Activated naive CD4-positive, alpha-beta T cell treated with Interleukin-2 at 50 U/mL for 16 hours (primary cell): ENCODE data around the gene METTL21A.

Experiments
- DNase-seq: peaks from one replicate; pipeline ENCODE4 v3.0.0-alpha.2; 2020

The METTL21A gene

DNA sequence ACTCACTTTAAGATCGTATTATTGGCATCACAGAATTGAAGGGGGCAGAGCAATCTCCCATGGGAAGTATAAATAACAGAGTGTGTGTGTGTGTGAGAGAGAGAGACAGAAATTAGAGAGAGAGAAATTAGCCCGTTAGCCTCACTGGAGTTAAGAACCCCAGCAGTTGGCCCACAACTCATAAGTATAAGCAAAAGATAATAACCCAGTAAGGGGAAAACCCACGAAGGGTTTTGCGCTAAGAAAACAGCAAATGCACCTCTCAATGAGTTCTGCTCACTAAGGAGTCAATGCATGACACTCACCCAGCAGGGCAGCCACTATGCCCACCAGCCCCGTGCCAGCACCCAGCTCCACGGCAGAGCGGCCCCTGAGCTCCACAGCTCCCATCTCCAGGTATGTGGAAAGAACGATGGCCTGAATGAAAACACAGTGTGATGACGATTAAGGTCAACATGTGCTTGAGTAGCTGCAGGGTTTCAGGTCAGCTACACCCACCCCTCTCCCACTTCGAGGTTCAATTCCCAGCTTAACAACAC is 3.6 kb downstream of the METTL21A start:
- no peak for DNase-seq

DNA sequence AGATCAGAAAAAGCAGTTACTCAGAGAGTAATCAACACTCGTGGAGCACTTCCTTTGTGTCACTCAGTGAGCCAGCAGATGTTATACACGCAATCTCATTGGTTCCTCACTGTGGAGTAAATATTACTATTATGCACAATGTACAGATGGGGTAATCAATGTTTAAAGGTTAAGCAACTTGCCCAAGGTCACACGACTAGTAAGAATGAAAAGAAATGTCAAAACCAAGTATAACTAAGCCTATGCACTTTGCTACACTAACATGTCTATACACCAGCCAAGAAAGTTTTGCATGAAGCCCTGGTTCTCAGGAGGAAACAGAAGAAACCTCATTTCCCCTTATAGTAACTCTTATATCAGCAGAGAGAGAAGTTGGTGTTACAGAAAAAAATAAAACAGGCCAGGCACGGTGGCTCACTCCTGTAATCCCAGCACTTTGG is 5.4 kb downstream of the METTL21A start:
- no peak for DNase-seq

DNA sequence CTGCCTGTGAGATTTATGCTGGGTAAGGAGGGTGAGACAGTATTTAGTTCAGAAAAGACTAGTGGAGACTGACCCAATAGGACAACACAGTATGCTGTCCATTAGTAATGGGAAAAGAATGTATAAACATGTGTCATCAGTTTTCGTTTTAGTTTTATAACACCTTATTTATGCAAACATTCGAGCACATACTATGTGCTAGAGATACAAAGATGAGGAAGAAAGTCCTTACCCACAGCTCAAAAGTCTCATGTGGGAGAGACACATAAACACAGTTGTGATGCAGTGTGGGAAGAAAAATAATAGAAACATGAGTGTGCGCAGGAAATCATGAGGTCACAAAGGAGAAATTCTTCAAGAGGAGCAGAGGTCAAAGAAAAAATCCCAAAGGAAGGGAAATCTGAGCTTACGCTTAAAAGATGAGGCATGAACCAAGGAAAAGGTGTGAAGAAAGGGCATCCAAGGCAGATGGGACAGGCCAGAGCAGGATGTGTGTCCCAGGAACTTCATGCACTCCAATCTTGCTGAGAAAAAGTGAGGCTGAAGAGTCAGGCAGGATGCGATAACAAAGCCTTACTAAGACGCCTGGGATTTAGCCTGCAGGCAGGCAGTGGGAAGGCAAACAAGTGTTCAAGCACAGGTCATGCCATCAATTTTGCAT is 8.1 kb downstream of the METTL21A start:
- DNase-seq = no peak

DNA sequence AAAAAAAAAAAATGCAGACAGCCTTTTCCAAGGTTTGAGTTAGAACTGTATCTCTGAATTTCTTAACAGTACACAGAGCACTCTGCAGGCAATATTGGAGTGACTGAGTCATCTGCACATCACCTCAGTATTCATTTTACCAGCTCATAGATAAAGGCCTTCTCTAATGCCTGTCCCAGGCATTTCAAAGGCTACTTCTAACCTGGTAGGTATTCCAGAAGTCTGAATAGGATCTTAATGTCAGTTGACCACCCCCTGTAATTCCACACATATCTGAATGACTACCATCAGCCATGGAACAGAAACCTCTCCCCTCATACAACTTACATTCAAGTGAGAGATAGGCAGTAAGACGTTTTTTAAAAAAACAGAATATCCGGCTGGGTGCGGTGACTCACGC is 9.0 kb downstream of the METTL21A start:
- DNase-seq = no peak

DNA sequence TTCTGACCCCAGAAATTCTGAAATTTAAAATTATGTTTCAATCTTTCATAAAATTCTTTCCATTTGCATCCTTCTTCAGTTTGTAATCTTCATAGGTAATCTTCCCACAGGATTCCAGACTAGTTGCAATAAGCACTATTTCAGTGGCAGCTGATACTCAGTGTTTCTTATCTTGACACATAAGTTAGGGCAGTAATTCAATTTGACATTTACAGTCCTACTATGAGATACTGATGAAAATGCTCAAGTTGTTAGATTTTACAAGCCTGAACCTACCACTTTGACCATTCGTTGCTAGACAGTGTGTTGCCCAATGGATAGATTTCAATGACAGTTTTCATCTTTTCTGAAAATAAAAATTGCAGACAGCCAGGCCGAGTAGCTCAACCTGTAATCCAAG is 10.4 kb downstream of the METTL21A start:
- no peak for DNase-seq

DNA sequence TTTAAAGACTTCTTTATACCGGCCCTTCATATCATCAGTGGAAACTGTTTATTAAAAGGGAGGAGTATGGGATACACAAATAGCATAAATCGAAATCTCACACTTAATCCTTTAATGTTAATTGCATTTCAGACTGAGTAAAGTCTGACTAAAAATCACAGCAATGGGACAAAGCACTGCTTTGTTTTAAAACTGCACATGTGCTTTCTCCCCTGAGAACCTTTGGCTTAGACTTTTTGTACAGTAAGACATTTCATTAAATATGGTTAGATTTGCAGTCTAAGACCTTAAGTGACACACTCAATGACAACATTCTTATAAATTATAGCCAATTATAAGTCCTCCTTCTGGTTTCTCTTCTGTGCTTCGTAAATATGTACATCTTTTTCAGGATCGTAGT is 12.5 kb downstream of the METTL21A start:
- no peak for DNase-seq

DNA sequence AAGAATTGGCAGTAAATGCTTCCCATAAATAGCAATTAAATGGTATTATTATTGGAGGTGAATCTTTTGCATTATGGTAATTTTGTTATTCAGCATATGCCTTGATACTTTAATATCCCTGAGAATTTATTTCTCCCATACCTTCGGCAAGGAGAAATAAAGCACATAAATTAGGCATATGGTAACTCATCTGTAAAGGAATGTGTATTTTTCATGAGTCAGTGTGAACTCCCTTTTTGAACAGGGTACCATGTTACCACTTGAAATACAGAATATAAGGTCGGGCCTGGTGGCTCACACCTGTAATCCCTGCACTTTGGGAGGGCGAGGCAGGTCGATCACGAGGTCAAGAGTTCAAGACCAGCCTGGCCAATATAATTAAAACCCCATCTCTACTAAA is 18.4 kb downstream of the METTL21A start:
- no peak for DNase-seq

DNA sequence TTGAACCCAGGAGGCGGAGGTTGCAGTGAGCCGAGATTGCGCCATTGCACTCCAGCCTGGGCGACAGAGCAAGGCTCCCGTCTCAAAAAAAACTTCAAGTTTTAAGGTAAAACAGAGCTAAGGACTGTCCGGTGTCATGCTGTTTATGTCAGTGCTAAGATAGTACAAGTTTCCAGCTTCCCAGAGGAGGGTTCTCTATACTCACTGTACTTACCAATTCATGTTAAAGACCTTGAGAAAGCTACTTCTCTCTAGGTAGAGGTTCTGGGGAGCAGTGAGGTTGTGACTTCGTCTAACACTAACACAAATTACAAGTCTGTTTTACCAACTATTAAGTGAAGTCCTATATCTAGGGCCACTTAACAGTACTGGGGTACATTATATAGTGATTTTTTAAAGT is 18.8 kb downstream of the METTL21A start:
- no peak for DNase-seq

DNA sequence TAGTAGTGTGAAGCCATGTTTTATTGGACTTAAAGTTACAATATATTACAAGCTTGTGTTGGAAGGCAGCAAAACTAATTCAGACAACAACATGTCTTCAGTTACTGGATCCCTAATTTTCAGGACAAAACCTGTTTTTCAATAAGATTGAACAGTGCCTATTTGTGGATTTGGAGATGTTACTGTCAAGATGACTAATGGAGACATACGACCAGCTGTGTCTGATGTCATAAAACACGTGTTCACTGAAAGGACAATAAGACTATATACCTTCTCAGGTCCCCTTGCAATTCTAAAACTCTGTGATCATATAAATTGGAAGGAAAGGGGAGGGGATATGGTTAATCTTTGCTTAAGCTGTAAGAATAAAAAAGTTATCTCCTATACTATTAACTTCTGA is 21.7 kb downstream of the METTL21A start:
- DNase-seq = no peak

DNA sequence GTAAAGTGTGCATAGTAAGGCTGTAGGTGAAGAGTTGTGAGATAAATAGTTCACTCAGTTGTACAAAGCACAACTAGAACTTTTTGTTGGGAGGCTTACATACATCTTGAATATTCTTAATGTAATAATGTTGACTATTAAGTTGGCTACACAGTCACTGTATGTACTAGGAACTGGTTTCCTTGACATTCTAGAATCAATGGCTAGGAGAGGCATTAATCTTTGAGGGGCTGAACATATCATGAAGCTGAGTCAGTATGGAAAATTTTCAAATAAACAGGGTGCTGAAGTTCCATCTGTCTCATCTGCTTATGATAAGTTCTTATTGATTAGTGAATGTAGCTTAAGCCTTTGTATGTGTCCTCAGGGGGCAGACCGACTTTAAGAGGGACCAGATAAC is 23.4 kb downstream of the METTL21A start:
- DNase-seq = no peak

DNA sequence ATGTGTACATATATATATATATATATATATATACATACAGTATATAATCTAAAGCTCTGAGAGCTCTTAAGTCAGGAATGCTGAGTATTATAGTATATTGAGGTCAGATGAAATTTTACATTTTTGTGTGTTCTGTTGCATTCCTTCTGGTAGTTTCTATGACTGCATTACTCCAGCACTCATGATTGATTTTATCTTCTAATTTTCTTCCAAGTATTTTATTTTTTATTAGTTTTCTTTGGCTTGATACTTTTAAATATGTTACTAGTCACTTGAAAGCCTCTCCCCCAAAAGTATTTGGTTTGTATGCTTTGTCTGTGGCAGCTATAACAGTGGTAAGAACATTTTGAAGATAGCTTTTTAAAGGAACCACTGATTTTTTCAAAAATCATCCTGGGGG is 25.0 kb downstream of the METTL21A start:
- DNase-seq = no peak

DNA sequence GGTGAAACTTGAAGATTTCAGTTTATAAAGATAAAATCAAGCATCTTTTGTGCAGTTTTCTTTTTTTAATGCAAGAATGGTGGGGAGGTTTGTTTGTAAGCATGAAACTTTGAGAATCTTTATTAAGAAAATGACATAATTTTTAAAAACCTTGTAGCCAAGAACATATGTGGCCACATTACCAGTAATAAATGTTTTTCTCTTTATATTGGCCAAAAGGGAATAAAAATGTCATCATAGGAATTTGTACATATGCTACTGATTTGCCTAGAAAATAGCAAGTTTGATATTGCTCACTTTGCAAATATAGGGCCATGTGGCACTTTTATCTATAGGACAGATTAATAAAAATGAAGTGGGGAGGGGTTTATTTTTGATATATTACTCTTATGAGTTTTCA is 25.6 kb downstream of the METTL21A start:
- DNase-seq = no peak

DNA sequence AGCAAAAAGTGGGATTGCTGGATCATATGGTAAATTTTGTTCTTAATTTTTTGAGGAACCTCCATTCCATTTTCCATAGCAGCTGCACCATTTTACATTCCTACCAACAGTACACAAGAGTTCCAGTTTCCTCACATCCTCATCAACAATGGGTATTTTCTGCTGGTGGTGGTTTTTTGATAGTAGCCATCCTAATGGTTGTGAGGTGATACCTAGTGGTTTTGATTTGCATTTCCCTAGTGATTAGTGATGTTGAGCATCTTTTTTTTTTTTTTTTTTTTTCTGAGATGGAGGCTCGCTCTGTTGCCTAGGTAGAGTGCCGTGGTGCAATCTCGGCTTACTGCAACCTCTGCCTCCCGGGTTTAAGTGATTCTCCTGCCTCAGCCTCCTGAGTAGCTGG is 30.5 kb downstream of the METTL21A start:
- DNase-seq = no peak

DNA sequence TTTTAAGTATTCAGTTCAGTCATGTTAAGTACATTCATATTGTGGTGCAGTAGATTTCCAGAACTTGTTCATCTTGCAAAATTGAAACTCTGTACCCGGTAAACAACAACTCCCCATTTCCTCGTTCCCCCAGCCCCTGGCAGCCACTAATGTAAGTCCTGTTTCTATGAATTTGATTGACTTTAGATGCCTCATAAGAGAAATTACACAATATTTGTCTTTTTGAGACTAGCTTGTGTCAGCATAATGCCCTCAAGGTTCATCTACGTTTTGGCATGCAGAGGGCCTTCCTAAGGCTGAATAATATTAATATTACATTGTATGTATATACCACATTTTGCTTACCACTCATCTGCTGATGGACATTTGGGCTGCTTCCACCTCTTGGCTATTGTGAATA is 30.9 kb downstream of the METTL21A start:
- no peak for DNase-seq

DNA sequence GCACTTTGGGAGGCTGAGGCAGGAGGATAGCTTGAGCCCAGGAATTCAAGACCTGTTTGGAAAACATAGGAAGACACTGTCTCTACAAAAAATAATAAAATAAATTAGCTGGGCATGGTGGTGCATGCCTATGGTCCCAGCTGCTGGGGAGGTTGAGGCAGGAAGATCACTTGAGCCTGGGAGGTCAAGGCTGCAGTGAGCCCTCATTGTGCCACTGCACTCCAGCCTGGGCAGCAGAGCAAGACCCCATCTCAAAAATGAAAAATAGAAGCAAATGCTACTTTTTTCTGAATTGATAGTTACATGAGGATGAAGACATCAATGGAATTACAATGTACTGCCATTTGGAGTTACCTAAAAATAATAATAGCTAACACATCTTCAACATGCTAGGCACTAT is 31.9 kb downstream of the METTL21A start:
- DNase-seq = no peak

DNA sequence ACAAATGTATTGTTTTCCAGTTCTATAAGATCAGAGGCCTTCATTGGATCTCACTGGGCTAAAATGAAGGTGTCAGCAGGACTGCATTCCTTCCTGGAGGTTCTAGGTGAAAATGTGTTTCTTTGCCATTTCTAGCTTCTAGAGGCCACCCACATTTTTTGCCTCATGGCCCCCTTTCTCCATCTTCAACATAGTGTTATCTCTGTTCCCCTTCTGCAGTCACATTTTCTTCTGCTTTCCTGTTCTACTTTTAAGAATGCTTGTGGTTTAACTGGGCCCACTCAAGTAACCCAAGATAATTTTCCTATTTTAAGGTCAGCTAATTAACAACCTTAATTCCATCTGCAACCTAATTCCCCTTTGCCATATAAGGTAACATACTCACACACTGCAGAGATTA is 36.1 kb downstream of the METTL21A start:
- no peak for DNase-seq

DNA sequence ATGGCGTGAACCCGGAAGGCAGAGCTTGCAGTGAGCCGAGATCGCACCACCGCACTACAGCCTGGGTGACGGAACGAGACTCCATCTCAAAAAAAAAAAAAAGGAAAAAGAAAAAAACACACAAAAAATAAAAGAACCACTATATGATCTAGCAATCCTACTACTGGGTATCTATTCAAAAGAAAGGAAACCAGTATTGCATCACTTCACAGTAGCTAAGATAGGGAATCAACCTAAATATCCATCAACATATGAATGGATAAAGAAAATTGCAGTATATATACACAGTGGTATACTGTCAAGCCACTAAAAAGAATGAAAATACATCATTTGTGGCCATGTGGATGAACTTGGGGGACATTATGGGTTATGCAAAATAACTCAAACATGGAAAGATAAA is 37.9 kb downstream of the METTL21A start:
- DNase-seq = no peak

DNA sequence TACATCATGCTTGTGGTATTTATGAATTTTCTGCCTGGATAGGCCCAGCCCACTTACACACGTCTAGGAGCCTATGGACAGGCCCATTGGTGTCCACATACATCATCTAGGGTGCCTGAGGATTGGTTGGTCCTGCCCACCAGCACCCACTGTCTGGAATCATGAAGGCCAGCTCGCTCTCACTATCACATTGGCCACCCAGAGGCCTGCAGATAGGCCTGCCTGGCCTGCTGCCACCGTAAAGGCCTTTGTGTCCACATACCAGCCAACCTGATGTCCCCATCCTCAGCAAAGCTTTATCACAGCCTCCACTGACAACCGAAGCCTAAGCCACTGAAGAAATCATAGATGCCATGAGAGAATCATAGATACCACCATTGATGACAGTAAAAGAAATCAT is 40.2 kb downstream of the METTL21A start:
- no peak for DNase-seq

DNA sequence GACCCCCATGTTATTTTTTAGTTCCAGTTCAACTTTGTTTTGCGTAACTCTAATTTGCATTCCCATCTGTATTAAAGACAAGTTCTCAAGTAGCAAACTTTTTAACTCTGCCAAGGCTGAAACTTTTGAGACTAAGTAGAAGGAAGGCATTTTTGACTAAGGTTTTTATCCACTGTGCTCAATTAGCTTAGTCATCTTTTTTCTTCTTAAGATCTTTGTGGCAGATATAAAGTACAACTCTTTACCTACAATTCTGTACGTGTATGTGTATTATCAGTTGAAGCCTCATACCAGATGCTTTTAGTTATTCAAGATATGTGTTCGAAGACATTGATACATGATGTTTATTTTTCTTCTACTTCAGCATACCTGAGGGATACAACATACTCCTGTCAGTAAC is 53.8 kb downstream of the METTL21A start:
- DNase-seq = no peak

DNA sequence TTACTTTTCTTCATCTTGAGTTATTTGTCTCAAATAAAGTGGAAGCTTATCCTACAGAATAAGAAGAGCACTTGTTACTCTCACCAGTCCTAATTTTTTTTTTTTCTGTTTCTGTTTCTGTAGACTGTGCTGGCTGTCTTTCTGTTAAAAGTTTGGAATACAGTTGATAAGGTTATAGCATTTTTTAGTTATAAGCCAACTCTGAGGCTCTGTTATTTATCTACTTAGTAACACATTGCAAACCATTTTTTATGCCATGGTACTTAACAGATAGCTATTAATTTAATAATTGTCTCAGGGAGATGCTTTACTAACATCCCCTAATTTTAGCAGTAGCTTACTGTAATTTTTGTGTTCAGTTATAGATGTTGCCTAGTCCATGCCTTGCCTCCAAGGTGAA is 57.5 kb downstream of the METTL21A start:
- no peak for DNase-seq

DNA sequence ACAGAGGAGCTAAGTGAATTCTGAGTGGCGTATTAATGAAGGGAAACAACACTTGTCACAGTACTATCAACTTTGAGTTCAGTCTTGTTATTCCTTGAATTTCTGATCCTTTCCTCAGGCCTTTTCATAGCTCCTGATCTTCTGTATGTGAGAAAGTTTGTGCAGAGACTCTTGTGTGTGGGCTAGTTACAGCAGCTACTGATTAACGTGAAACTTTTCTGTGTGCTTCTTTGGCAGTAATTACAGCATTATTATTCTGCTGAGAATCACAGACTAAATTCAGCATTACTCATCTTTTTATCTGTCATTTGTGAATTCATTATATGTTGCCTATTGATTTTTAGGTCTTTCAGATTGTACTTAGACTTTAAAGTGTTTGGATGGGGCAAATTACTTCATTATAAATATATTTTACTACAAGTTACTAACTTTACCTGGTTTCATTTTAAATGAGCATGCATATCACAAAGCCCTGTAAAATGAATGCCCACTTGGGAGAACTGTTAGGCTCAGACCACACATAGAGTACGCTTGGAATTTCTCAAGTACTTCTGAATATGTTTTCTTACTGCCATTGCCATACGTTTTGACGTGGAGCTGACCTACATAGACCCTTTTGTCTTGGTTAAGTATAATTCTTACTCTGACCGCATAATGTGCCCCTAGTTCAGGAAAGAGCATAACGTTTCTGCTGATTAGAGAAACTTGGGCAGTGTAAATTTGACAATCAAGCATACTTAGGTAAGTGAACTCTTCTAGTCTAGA is 59.3 kb downstream of the METTL21A start:
- DNase-seq = no peak
